ENCODE results near the gene MTUS2. TPM values are rescaled to one million over a fixed set of nuclear protein-coding genes. Genes with fewer than 3 reads are reported as not detected.

Gene MTUS2
- total RNA-seq, 1 experiment from 2014 or later = 0.11 TPM

- CTCF ChIA-PET = no interaction called here
Observed at GRCh38 chr13:29081036-29081435, 260.9 kb downstream of the MTUS2 start.

GRCh38 chr13:29081697-29082440 lies 261.7 kb downstream of the MTUS2 start:
- intact Hi-C loops (cut with micrococcal nuclease; ENCODE audit: unreplicated experiment) = no loop called here
- CTCF ChIA-PET = no interaction called here
- H3K4me1 ChIP-seq (ENCODE audit: insufficient read depth, low read length, poor library complexity, severe bottlenecking) = no peaks in the 10 kb centered on the region
- BruUV-seq (replicated peaks) = no TSS peak
- no peaks in the 10 kb centered on the region for H3K36me3 ChIP-seq (ENCODE audit: insufficient read depth, low read length, poor library complexity, severe bottlenecking)
- H3K9me3 ChIP-seq (ENCODE audit: low read depth, low read length, poor library complexity, severe bottlenecking) = no peaks in the 10 kb centered on the region
- no peak for DNase-seq (ENCODE audit: low spot score)
- H3K27me3 ChIP-seq (replicated peaks; ENCODE audit: insufficient read depth, low read depth, low read length, poor library complexity) = no peaks in the 10 kb centered on the region
- TF ChIP-seq EZH2 (IDR thresholded peaks at IDR 0.05; ENCODE audit: borderline replicate concordance, low read depth, low read length, poor library complexity, severe bottlenecking) (no peak), CTCF (conservative IDR thresholded peaks at IDR 0.05; ENCODE audit: low read depth, low read length) (no peak)
- no peak overlapping the region for H3K4me3 ChIP-seq (ENCODE audit: low read depth, low read length, poor library complexity, severe bottlenecking)
- POLR2A ChIA-PET (ENCODE audit: low non-redundant PET) = no interaction called here
- H3K27ac ChIP-seq (ENCODE audit: low read depth, low read length, poor library complexity, severe bottlenecking) = no peak overlapping the region

More at GRCh38 chr13:29081036-29081435, 260.9 kb downstream of the MTUS2 start:
- Histone ChIP-seq H3K4me1 (ENCODE audit: insufficient read depth, low read length, poor library complexity, severe bottlenecking) (no peaks in the 10 kb centered on the region), H3K4me3 (ENCODE audit: low read depth, low read length, poor library complexity, severe bottlenecking) (no peak overlapping the region), H3K36me3 (ENCODE audit: insufficient read depth, low read length, poor library complexity, severe bottlenecking) (no peaks in the 10 kb centered on the region), H3K9me3 (ENCODE audit: low read depth, low read length, poor library complexity, severe bottlenecking) (no peaks in the 10 kb centered on the region), H3K27me3 (replicated peaks; ENCODE audit: insufficient read depth, low read depth, low read length, poor library complexity) (no peaks in the 10 kb centered on the region), H3K27ac (ENCODE audit: low read depth, low read length, poor library complexity, severe bottlenecking) (no peak overlapping the region)
- intact Hi-C loops (cut with micrococcal nuclease; ENCODE audit: unreplicated experiment) = no loop called here
- POLR2A ChIA-PET (ENCODE audit: low non-redundant PET) = no interaction called here
- TF ChIP-seq EZH2 (IDR thresholded peaks at IDR 0.05; ENCODE audit: borderline replicate concordance, low read depth, low read length, poor library complexity, severe bottlenecking) (no peak), CTCF (conservative IDR thresholded peaks at IDR 0.05; ENCODE audit: low read depth, low read length) (no peak)
- BruUV-seq (replicated peaks) = no TSS peak
- peak; percentile 8 for DNase-seq (ENCODE audit: low spot score)

- Histone ChIP-seq H3K4me1 (ENCODE audit: insufficient read depth, low read length, poor library complexity, severe bottlenecking) (no peaks in the 10 kb centered on the region), H3K27me3 (replicated peaks; ENCODE audit: insufficient read depth, low read depth, low read length, poor library complexity) (no peaks in the 10 kb centered on the region), H3K27ac (ENCODE audit: low read depth, low read length, poor library complexity, severe bottlenecking) (no peak overlapping the region), H3K36me3 (ENCODE audit: insufficient read depth, low read length, poor library complexity, severe bottlenecking) (no peaks in the 10 kb centered on the region), H3K9me3 (ENCODE audit: low read depth, low read length, poor library complexity, severe bottlenecking) (no peaks in the 10 kb centered on the region), H3K4me3 (ENCODE audit: low read depth, low read length, poor library complexity, severe bottlenecking) (no peak overlapping the region)
- intact Hi-C loops (cut with micrococcal nuclease; ENCODE audit: unreplicated experiment) = no loop called here
- ChIA-PET POLR2A (ENCODE audit: low non-redundant PET) (no interaction called here), CTCF (no interaction called here)
- DNase-seq (ENCODE audit: low spot score) = no peak
- TF ChIP-seq CTCF (conservative IDR thresholded peaks at IDR 0.05; ENCODE audit: low read depth, low read length) = no peak
- TF ChIP-seq EZH2 (IDR thresholded peaks at IDR 0.05; ENCODE audit: borderline replicate concordance, low read depth, low read length, poor library complexity, severe bottlenecking) = no peak
- no TSS peak for BruUV-seq (replicated peaks)
Observed at GRCh38 chr13:29099781-29100406, 279.8 kb downstream of the MTUS2 start.
